GM12872 (cell line): Measurements from ENCODE around the gene TDRD12.

Experiments
- TF ChIP-seq, protein P1 (sequence below): IDR thresholded peaks from 3 replicates; pipeline ENCODE4 v1.5.1; 2011; ENCODE audit warnings: low read depth, mild to moderate bottlenecking, low read length, moderate library complexity; ENCODE audit not compliant: insufficient read depth

The TDRD12 gene

GRCh38 chr19:32789429-32789828, 69.9 kb downstream of the TDRD12 start:
- TF ChIP-seq, protein P1, sequence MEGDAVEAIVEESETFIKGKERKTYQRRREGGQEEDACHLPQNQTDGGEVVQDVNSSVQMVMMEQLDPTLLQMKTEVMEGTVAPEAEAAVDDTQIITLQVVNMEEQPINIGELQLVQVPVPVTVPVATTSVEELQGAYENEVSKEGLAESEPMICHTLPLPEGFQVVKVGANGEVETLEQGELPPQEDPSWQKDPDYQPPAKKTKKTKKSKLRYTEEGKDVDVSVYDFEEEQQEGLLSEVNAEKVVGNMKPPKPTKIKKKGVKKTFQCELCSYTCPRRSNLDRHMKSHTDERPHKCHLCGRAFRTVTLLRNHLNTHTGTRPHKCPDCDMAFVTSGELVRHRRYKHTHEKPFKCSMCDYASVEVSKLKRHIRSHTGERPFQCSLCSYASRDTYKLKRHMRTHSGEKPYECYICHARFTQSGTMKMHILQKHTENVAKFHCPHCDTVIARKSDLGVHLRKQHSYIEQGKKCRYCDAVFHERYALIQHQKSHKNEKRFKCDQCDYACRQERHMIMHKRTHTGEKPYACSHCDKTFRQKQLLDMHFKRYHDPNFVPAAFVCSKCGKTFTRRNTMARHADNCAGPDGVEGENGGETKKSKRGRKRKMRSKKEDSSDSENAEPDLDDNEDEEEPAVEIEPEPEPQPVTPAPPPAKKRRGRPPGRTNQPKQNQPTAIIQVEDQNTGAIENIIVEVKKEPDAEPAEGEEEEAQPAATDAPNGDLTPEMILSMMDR: no peak

DNA sequence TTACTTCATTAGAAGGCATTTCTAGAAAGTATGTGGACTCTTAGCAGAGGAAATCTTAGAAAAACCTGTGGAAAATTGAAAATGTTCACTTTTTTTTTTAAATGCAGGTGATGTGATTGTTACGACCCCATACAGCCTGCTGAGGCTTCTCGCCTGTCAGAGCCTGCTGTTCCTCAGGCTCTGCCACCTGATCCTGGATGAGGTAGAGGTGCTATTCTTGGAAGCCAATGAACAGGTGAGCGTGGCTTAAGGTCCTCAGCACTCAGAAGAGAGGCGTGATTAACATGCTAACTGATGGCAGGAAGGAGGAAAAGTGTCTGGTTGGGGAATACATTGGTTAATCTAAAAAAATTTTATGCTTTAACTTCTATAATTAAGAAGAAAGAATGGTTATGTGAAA, 78.6 kb downstream of the TDRD12 start:
- TF ChIP-seq, protein P1: no peak

DNA sequence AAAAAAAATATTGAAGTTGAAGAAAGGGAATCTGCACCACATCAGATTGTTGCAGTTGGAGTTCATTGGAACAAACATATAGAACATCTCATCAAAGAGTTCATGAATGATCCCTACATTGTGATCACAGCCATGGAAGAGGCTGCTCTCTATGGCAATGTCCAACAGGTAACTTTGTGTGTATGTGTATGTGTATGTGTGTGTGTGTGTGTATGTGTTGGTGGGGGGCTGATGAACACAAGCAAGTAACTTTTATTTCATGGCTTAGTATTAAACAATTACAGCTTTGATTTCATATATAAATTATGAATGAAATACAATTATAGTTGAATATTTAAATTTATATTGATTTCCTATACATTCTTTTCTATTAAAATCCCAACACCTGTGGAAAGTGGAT, 80.6 kb downstream of the TDRD12 start:
- TF ChIP-seq, protein P1: no peak

- TF ChIP-seq, protein P1: no peak
Observed at GRCh38 chr19:32800754-32801153, 81.2 kb downstream of the TDRD12 start.

GRCh38 chr19:32802840-32803239, 83.3 kb downstream of the TDRD12 start:
- TF ChIP-seq, protein P1: no peak

GRCh38 chr19:32808236-32808635, 88.7 kb downstream of the TDRD12 start:
- TF ChIP-seq, protein P1: no peak

DNA sequence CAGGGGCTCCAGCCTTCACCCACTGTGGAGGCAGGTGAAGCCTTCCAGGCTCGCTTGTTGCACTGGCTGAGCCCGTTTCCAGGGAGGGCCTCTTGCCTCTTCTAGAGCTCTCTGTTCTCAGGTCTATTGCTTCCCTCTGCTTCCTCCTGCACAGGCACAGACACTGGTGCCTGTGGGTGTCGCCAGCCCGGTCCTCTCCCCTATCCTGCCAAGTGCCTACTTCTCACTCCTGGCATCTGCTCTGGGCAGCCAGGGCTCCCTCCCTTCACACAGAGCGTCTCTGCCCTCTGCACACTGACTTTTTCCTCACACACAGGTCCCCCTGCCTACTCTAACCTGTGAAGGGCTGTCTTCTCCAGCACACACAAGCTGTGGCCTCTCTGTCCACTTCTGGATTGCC, 89.7 kb downstream of the TDRD12 start:
- TF ChIP-seq, protein P1: no peak

- TF ChIP-seq, protein P1: no peak
Observed at GRCh38 chr19:32809754-32810153, 90.2 kb downstream of the TDRD12 start.
